ENCODE results near the gene KRTAP5-2.

KRTAP5-2 gene

GRCh38 chr11:1565904-1566247 is 32.2 kb downstream of the KRTAP5-2 start:
- peak; percentile 22 for DNase-seq

DNA sequence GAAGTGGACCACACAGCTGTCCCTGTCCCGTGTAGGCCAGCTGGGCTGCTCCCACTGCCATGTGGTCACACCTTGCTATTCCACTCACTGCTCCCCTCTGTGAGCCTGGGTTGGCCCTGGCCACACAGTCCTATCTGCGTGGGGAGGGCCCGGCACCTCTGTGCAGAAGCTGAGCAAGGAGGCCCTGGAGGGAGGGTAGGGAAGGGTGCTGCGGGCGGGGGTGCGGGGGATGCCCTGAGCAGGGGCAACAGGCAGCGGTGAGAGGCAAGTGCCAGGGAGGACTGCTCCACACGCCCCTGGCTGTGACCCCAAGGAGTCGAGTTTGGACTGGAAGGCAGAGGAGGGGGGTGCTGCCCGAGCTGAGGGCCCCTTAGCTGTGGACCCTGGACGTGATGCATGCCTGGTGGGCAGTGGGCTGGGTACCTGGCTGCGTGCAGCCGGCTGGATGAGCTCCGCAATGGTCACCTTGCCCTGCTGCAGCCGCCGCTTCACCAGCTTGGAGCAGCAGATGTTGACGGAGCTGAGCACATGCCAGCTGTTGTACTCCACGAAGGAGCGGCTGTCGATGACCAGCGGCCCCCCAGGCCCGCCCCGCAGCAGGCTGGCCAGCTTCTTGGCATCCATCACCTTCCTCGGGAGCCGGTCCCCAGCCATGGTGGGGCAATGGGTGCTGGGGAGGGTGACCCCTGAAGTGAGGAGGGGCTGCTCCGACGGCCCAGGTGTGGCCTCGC is 32.8 kb downstream of the KRTAP5-2 start:
- peak; percentile 22 for DNase-seq

DNA sequence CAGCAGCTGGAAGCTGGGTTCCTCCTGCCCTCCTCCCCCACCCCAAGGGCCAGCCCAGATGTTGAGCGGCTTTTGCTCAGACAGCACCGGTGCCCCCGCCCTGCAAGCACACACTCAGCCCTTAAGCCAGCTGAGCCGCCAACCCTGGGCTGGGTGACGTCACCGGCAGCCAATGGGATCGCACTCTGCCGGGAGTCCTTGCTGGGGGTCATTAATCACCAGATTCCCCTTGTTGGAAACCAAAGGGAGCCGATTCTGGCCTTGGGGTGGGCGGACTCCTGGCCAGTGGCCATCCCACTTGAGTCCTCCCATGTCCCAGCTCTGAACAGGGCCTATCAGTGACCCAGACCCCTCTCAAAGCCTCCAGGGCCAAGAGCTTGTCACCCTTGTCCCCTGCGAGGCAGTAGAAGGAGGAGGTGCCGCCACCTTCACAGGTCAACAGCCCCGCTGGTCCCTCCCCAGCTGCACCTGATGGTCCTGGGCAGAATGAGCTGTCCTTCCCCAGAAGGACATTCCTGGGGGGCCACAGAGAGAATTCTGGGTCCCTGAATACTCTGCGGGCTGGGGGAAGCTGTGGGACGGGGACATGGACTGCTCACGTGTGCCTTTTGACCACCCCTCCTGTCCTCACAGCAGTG is 33.4 kb downstream of the KRTAP5-2 start:
- DNase-seq = peak; percentile 44

DNA sequence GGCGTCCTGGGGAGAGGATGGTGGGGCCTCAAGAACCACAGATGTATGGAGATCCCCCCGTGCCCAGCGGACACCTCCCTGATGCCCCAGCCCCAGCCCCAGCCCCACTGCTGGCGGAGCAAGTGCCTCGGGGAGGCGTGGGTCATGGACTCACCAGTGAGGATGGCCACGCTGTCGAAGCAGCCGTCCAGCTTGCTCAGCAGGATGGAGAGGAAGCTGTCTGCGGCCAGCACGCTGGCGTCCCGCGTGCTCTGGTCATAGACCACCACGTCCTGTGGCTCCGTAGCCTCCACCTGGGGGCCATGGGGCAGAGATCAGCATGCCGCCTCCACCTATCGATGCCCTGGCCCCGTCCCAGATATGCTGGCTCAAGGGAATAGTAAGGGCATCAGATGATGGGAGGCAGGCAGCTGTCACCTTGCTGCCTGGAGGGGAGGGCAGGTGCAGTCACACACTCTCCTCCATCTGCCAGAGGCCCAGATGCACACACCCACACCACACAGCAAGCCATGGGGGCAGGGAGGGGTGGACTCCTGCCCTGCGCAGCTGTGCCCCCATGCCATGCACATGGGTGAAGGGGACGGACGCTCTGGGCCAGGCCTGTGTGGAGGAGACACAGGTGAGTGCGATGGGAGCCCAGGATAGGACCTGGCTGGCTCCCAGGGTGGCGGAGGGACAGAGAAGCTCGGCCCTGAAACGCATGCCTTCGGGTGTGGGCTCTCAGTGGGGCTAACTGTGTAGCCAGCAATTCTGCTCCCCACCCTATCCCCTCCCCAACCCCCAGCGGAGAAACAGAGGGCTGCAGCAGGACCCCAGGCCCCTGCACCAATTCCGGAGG is 34.2 kb downstream of the KRTAP5-2 start:
- DNase-seq = peak; percentile 22

GRCh38 chr11:1563149-1563638 is 34.9 kb downstream of the KRTAP5-2 start:
- peak; percentile 19 for DNase-seq

DNA sequence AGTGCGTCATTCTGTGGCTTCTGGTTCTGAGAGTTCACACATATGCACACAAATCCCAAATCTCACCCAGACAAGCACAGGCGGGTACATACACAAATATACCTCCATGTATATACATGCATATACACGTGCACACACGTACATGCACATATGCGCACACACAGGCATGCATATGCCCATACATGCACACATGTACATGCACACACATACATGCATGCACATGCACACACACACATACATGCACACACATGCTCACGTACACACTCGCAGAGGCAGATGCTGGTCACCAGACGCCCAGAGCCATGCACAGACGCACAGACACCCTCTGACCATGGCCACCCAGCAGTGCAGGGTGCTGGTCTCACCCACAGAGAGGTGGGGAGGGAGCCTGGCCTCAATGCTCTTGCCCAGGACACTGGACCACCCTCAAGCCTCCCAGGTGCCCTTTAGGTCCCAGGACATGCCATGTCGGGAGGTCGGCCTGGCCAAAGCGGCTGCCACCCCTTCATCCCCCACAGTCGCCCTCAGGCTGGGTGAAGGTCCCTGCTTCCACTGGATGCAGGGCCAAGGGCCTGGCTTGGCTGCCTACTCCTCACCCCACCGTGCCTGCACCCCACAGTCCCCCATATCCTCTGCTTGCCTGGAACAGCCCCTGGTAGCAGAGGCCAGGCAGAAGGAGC is 35.5 kb downstream of the KRTAP5-2 start:
- no peak for DNase-seq

- no peak for DNase-seq
Measured at GRCh38 chr11:1561955-1562354, 36.1 kb downstream of the KRTAP5-2 start.

DNA sequence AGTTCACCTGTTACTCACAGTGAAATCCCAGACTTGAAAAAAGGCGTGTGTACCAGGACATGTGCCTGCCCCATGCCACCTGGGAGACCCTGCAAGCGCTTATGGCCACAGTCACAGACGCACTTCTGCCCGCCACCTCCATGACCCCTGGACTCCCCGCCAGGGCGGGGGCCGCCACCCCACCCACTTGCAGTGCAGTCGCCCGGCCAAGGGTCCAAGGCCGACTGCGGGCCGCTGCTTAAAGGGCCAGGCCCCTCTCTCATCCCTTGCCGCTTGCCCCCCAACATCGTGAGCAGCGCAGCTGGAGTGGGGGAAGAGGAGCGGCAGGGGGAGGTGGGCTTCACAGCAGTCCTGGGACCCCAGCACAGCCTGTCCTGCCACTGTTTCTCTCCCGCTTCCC is 36.8 kb downstream of the KRTAP5-2 start:
- no peak for DNase-seq

GRCh38 chr11:1560649-1561251 is 37.3 kb downstream of the KRTAP5-2 start:
- no peak for DNase-seq

- no peak for DNase-seq
Measured at GRCh38 chr11:1560002-1560648, 38.0 kb downstream of the KRTAP5-2 start.

DNA sequence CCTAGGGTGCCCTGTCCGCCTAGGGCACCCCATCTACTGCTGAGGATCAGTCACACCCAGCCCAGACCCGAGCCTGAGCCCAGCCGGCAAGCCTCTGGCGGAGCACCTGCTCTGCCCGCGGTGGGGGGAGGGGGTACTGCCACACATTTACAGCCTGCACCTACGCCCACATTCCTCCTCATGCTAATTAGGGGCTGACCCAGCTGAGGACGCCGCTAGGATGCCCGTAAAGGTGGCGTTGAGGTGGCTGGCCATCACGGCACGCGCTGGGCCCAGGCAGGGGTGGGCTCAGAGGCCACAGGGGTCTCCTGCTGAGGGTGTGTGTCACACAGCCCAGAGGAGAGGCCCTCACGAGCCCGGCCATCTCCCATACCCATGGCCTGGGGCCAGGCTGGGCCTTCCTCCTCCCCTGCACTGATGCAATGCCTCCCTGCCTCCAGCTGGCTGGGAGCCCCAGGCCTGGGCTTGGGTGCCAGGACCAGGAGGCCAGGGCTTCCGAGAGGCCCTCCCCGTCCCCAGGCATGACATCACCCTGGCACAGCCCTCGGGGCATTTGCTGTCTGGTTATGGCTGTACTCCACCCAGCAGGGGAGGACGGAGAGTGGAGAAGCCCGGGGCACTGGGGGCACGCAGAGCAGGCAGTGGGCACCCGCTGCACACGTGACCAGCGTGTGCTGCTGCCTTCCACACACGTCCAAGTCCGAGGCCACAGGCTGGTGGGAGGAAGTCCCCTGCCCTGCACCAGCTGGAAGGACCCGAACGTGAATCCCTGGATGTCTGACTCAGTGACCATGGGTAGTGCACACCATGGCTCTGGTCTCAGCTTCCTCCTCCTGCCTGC is 38.8 kb downstream of the KRTAP5-2 start:
- peak; percentile 23 for DNase-seq

DNA sequence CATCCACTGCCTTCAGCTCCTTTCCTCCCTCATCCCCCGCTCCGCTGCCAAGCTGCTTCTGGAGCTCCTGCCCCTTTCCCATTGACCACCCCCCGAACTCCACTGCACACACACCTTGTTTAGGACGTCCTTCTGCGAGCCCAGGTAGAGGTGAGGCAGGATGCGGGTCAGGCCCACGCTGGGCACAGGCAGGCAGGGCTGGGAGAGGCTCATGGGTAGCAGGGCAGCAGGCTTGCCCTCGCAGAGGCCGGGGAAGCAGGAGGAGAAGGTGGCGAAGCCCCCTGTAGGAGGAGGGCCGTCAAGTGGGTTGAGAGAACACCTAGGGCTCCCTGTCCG is 39.4 kb downstream of the KRTAP5-2 start:
- DNase-seq = peak; percentile 23

GRCh38 chr11:1557904-1558774 is 40.0 kb downstream of the KRTAP5-2 start:
- DNase-seq = peak; percentile 21

GRCh38 chr11:1557051-1557884 is 40.8 kb downstream of the KRTAP5-2 start:
- peak; percentile 22 for DNase-seq

- DNase-seq = peak; percentile 22
Measured at GRCh38 chr11:1556278-1556902, 41.7 kb downstream of the KRTAP5-2 start.

DNA sequence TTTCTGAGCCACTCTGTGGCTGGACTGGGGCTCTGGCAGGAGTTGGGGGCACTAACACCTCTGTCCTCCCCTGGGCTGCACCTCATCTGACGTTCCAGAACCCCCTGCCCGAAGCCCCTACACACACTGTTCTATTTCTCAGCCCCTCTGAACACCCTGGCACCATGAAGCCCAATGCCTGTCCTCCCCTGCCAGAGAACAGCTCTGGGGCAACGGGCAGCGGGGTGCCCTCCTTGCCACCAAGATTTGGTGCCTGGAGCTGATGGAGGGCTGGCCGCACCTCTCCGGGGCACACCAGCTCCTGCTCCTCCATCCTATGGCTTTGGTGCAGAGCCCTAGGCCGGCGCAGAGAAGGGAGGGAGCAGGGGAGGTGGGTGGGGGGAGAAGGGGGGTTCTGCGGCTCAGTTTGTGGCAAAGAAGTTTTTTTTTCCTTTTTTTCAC is 42.4 kb downstream of the KRTAP5-2 start:
- no peak for DNase-seq

GRCh38 chr11:1554981-1555712 is 42.9 kb downstream of the KRTAP5-2 start:
- DNase-seq = peak; percentile 37
